CD4-positive, CD25-positive, alpha-beta regulatory T cell (primary cell): Measurements from ENCODE around the gene ARHGAP31. TPM values are rescaled to one million over a fixed set of nuclear protein-coding genes. Genes with fewer than 3 reads are reported as not detected.

ENCODE experiments used
- ATAC-seq, 2 donors: fragments of 150-1000 bp; cut with Tn5 transposase; one replicate each; pipeline ENCODE4 v1.10.0; 2021; ENCODE audit warnings: low read depth in 2 of 2, moderate number of reproducible peaks in 2 of 2, moderate library complexity in 1 of 2
- DNase-seq, 3 donors: peaks; one replicate each; pipeline versions ENCODE4 v3.0.0 to v3.0.0-alpha.2; 2012 to 2022; ENCODE audit warnings: mixed read lengths in 1 of 3
- H3K27ac ChIP-seq: one replicate; pipeline ENCODE4 v1.7.0; 2013; ENCODE audit warnings: mild to moderate bottlenecking, low read length; ENCODE audit not compliant: insufficient read depth, poor library complexity, severe bottlenecking
- H3K27me3 ChIP-seq: one replicate; pipeline ENCODE4 v1.7.0; 2013; ENCODE audit warnings: low read length; ENCODE audit not compliant: control insufficient read depth, insufficient read depth
- H3K36me3 ChIP-seq: one replicate; pipeline ENCODE4 v1.7.0; 2013; ENCODE audit warnings: mild to moderate bottlenecking, low read length, moderate library complexity; ENCODE audit not compliant: control insufficient read depth, insufficient read depth
- H3K4me1 ChIP-seq: 2 replicates; pipeline ENCODE4 v1.7.0; 2013; ENCODE audit warnings: mild to moderate bottlenecking, low read length; ENCODE audit not compliant: insufficient read depth, control insufficient read depth, poor library complexity, severe bottlenecking
- H3K4me3 ChIP-seq: one replicate; pipeline ENCODE4 v1.7.0; 2013; ENCODE audit warnings: low read depth, mild to moderate bottlenecking, low read length, moderate library complexity
- H3K9me3 ChIP-seq, 2 experiments: 1 replicate in 1 of 2; 2 replicates in 1 of 2; pipeline ENCODE4 v1.7.0; 2013; ENCODE audit warnings: low read length in 2 of 2, mild to moderate bottlenecking in 1 of 2, moderate library complexity in 1 of 2; ENCODE audit not compliant: control insufficient read depth in 2 of 2
- H3K27ac Mint-ChIP-seq, 3 donors: one replicate each; pipeline ENCODE4 v1.8.0; 2020 to 2022; ENCODE audit warnings: mild to moderate bottlenecking in 3 of 3, mixed read lengths in 3 of 3, moderate library complexity in 2 of 3
- H3K27me3 Mint-ChIP-seq: one replicate; pipeline ENCODE4 v1.8.0; 2022; ENCODE audit warnings: mild to moderate bottlenecking, mixed read lengths
- H3K36me3 Mint-ChIP-seq: one replicate; pipeline ENCODE4 v1.8.0; 2020; ENCODE audit warnings: mixed read lengths
- H3K4me1 Mint-ChIP-seq, 4 donors: one replicate each; pipeline ENCODE4 v1.8.0; 2020 to 2022; ENCODE audit warnings: mixed read lengths in 4 of 4, mild to moderate bottlenecking in 1 of 4
- H3K4me3 Mint-ChIP-seq, 4 donors: one replicate each; pipeline ENCODE4 v1.8.0; 2020 to 2022; ENCODE audit warnings: mild to moderate bottlenecking in 4 of 4, mixed read lengths in 4 of 4, moderate library complexity in 3 of 4
- H3K9me3 Mint-ChIP-seq, 7 donors: one replicate each; pipeline ENCODE4 v1.8.0; 2020 to 2022; ENCODE audit warnings: mixed read lengths in 7 of 7, mild to moderate bottlenecking in 3 of 7, moderate library complexity in 2 of 7
- polyA plus RNA-seq, 4 donors: library from polyadenylated mRNA; unstranded; fragments of 300-500 nt; fragmentation: Illumina TruSeq; gene quantifications; one replicate each; pipeline ENCODE4 v1.2.3, GENCODE V29; 2021
- total RNA-seq: library from RNA; stranded (reverse); gene quantifications from one replicate; pipeline ENCODE4 v1.2.3, GENCODE V29; 2022

Gene ARHGAP31
- total and polyA plus RNA-seq, 5 donors from 2014 or later = 2.6 to 13.6 (median 4.8) TPM

- Histone ChIP-seq H3K27me3 (peaks cover 8% of the 10 kb centered on the region), H3K4me3 (no peak overlapping the region), H3K4me1 (peaks cover 16% of the 10 kb centered on the region), H3K27ac (no peak overlapping the region), H3K36me3 (no peaks in the 10 kb centered on the region), H3K9me3 (peaks cover 17 to 20% of the 10 kb centered on the region in 2 experiments)
- Mint-ChIP-seq H3K4me3 (no peak overlapping the region), H3K27ac (no peak overlapping the region), H3K4me1 (peaks cover 19 to 26% (median 20%) of the 10 kb centered on the region in 4 donors), H3K27me3 (peaks cover 16% of the 10 kb centered on the region), H3K9me3 (peaks cover 1 to 29% (median 12%) of the 10 kb centered on the region in 7 donors), H3K36me3 (no peaks in the 10 kb centered on the region)
- DNase-seq (no peak), ATAC-seq (no peak)
Measured at GRCh38 chr3:119289404-119289770, 4.8 kb upstream of the ARHGAP31 start.

- DNase-seq (no peak), ATAC-seq (no peak)
- no peaks in the 10 kb centered on the region for H3K36me3 Mint-ChIP-seq
- Histone ChIP-seq H3K36me3 (no peaks in the 10 kb centered on the region), H3K4me1 (peaks cover 20% of the 10 kb centered on the region), H3K27ac (no peak overlapping the region), H3K9me3 (peaks cover 17 to 20% of the 10 kb centered on the region in 2 experiments), H3K4me3 (no peak overlapping the region), H3K27me3 (peaks cover 8% of the 10 kb centered on the region)
- peak overlapping the region in 1 of 4 donors; percentile 71 for H3K4me3 Mint-ChIP-seq
- peak overlapping the region in 1 of 3 donors; percentile 70 for H3K27ac Mint-ChIP-seq
- peaks cover 19 to 34% (median 24%) of the 10 kb centered on the region in 4 donors for H3K4me1 Mint-ChIP-seq
- peaks cover 1 to 21% (median 12%) of the 10 kb centered on the region in 7 donors for H3K9me3 Mint-ChIP-seq
- H3K27me3 Mint-ChIP-seq = peaks cover 10% of the 10 kb centered on the region
Measured at GRCh38 chr3:119290613-119291012, 3.6 kb upstream of the ARHGAP31 start.

GRCh38 chr3:119291062-119291700, 3.0 kb upstream of the ARHGAP31 start:
- ATAC-seq (no peak), DNase-seq (no peak)
- Mint-ChIP-seq H3K36me3 (no peaks in the 10 kb centered on the region), H3K27ac (no peak overlapping the region), H3K27me3 (peaks cover 5% of the 10 kb centered on the region), H3K9me3 (peaks cover 1 to 21% (median 11%) of the 10 kb centered on the region in 7 donors), H3K4me3 (peak overlapping the region in 1 of 4 donors; percentile 71), H3K4me1 (peaks cover 25 to 39% (median 30%) of the 10 kb centered on the region in 4 donors)
- peaks cover 17 to 20% of the 10 kb centered on the region in 2 experiments for H3K9me3 ChIP-seq
- H3K36me3 ChIP-seq = no peaks in the 10 kb centered on the region
- H3K27ac ChIP-seq = no peak overlapping the region
- no peak overlapping the region for H3K4me3 ChIP-seq
- H3K27me3 ChIP-seq = peaks cover 8% of the 10 kb centered on the region
- peaks cover 24% of the 10 kb centered on the region for H3K4me1 ChIP-seq

GRCh38 chr3:119292666-119293065, 1.5 kb upstream of the ARHGAP31 start:
- H3K36me3 Mint-ChIP-seq = no peaks in the 10 kb centered on the region
- Histone ChIP-seq H3K27me3 (peaks cover 2% of the 10 kb centered on the region), H3K9me3 (peaks cover 7 to 8% of the 10 kb centered on the region in 2 experiments), H3K36me3 (peaks cover 2% of the 10 kb centered on the region), H3K4me3 (peak overlapping the region; percentile 93), H3K4me1 (peaks cover 39% of the 10 kb centered on the region), H3K27ac (peak overlapping the region; percentile 97)
- H3K4me1 Mint-ChIP-seq = peaks cover 27 to 54% (median 40%) of the 10 kb centered on the region in 4 donors
- ATAC-seq = no peak
- H3K27ac Mint-ChIP-seq = peak overlapping the region; percentile 94 to 98 (median 96)
- peaks cover 0 to 10% (median 2%) of the 10 kb centered on the region in 7 donors for H3K9me3 Mint-ChIP-seq
- peak in 1 of 3 donors; percentile 57 for DNase-seq
- peak overlapping the region; percentile 95 to 99 (median 97) for H3K4me3 Mint-ChIP-seq
- H3K27me3 Mint-ChIP-seq = no peaks in the 10 kb centered on the region

- Mint-ChIP-seq H3K27ac (peak overlapping the region; percentile 94 to 98 (median 96)), H3K4me3 (peak overlapping the region; percentile 95 to 99 (median 97)), H3K4me1 (peaks cover 29 to 60% (median 42%) of the 10 kb centered on the region in 4 donors), H3K9me3 (peaks cover 0 to 4% (median 0%) of the 10 kb centered on the region in 7 donors), H3K27me3 (no peaks in the 10 kb centered on the region), H3K36me3 (peaks cover 3% of the 10 kb centered on the region)
- H3K9me3 ChIP-seq = peaks cover under 1 to 2% of the 10 kb centered on the region in 2 experiments
- H3K4me3 ChIP-seq = peak overlapping the region; percentile 93
- H3K27me3 ChIP-seq = peaks cover 2% of the 10 kb centered on the region
- H3K27ac ChIP-seq = peak overlapping the region; percentile 97
- H3K4me1 ChIP-seq = peaks cover 44% of the 10 kb centered on the region
- H3K36me3 ChIP-seq = peaks cover 2% of the 10 kb centered on the region
- DNase-seq = no peak
- ATAC-seq = no peak
Measured at GRCh38 chr3:119293105-119293870, 895 bp upstream of the ARHGAP31 start.

GRCh38 chr3:119294696-119295671, 801 bp downstream of the ARHGAP31 start:
- H3K9me3 Mint-ChIP-seq = peaks cover 0 to 1% (median 0%) of the 10 kb centered on the region in 7 donors
- ATAC-seq (peak; percentile 63 to 67), DNase-seq (peak; percentile 37 to 82 (median 67))
- peaks cover 31 to 65% (median 46%) of the 10 kb centered on the region in 4 donors for H3K4me1 Mint-ChIP-seq
- no peaks in the 10 kb centered on the region for H3K27me3 ChIP-seq
- H3K27me3 Mint-ChIP-seq = no peaks in the 10 kb centered on the region
- H3K4me3 Mint-ChIP-seq = peak overlapping the region; percentile 95 to 99 (median 97)
- peaks cover 3% of the 10 kb centered on the region for H3K36me3 Mint-ChIP-seq
- H3K4me3 ChIP-seq = peak overlapping the region; percentile 93
- no peaks in the 10 kb centered on the region for H3K9me3 ChIP-seq
- H3K27ac ChIP-seq = peak overlapping the region; percentile 97
- peak overlapping the region; percentile 96 to 98 (median 98) for H3K27ac Mint-ChIP-seq
- H3K4me1 ChIP-seq = peaks cover 44% of the 10 kb centered on the region
- H3K36me3 ChIP-seq = peaks cover 2% of the 10 kb centered on the region
